CD4-positive, alpha-beta T cell treated with Interleukin-2 at 100 ng/mL for 4 hours (primary cell): Measurements from ENCODE around the gene SUB1.
"Not testable (repeated sequence)": the region's sequence is repeated elsewhere in the genome, so short reads cannot be mapped to it uniquely, and the experiment has no call there.

Experiments used
- DNase-seq: peaks from one replicate; pipeline ENCODE4 v3.0.0-alpha.2; 2020; ENCODE audit warnings: low spot score

SUB1 gene

DNA sequence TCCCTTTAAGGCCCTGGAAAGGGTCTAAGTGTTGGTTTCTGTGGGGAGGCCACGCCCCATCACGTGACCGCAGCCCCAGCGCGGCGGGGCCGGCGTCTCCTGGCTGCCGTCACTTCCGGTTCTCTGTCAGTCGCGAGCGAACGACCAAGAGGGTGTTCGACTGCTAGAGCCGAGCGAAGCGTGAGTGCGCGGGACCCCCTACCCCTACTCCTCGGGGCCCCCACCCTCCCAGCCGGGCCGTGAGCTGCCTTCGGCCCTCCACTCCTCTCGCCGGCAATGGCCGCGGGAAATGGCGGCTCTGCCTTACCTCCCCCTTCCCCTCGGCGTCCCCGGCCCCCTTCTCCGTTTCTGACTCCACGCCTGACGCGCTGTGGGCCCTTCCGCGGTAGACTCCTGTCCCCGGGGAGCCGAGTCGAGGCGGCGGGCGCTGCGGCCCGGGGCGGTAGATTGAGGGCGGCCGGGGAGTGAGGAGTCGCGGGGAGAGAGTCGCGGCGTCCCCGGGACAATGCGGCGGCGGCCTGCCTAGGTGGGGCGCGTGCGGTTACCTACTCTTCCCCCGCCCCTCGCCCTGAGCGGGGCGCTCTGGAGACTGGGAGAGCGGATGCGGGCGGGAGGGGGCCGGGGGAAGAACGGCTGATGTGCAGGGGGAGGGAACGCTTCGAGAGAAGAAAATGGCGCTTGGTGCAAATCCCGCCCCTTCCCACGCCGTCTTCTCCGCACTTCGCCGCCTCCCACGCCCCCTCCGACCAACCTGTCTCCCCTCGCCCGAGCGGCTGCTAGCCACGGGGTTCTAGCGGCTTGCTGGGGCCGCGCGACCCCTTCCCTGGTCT, at the start of gene SUB1:
Gene SUB1, plus strand, starts transcription at position 112 of the 830 bp plus-strand sequence. CDS start 2,956 bp downstream, outside the sequence.
- DNase-seq = peak; percentile 93

DNA sequence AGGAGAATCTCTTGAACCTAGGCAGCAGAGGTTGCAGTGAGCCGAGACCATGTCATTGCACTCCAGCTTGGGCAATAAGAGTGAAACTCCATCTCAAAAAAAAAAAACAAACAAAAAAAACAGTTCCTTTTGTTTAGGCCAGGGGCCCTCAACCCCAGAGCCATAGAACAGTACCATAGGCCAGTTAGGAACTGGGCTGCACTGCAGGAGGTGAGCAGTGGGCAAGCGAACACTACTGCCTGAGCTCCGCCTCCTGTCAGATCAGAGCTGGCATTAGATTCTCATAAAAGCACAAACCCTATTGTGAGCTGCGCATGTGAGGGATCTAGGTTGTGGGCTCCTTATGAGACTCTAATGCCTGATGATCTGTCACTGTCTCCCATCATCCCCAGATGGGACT, 49.1 kb upstream of the SUB1 start:
- DNase-seq = no peak

DNA sequence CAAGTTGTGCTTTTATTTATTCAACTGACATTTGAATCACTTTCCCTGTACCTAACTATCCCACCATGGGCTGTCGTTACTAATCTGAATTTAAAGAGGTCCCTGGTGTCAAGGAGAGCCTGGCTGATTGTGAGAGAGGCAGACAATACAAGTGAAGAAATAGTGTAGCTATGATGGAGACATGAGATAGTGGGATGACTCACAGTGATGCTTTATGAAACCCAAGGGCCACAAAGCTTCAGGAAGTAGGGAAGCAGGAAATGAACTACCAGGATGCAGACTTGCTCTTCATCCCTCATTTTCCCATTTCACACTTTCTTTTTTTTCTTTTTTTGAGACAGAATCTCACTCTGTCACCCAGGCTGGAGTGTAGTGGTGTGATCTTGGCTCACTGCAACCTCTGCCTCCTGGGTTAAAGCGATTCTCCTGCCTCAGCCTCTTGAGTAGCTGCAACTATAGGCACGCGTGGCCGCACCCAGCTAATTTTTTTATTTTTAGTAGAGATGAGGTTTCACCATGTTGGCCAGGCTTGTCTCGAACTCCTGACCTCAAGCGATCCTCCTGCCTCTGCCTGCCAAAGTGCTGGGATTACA, 47.8 kb upstream of the SUB1 start:
- DNase-seq = peak; percentile 40

DNA sequence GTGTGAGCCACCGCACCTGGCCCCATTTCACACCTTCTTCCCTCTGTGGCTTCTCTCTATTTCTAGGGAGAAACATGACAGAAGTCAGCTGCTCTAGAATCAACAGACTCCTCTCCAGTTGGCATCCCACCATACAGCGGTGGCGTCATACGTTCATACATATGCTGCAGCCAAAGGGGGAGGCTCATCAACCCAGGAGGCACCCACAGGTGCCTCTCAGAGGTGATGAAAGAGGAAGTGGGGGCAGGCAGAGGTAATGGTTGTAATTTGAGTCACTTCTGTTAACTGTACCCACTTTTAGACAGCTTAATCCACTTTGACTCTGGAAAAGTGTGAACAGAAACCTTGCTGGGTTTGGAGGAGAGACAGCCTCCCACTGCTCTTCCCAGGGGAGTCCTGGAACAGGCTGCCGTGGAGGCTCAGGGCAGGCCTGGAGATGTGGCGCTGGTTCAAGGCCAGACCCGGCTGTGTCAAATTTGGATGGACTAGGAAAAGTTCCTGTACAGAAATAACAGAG, 47.3 kb upstream of the SUB1 start:
- peak; percentile 55 for DNase-seq

DNA sequence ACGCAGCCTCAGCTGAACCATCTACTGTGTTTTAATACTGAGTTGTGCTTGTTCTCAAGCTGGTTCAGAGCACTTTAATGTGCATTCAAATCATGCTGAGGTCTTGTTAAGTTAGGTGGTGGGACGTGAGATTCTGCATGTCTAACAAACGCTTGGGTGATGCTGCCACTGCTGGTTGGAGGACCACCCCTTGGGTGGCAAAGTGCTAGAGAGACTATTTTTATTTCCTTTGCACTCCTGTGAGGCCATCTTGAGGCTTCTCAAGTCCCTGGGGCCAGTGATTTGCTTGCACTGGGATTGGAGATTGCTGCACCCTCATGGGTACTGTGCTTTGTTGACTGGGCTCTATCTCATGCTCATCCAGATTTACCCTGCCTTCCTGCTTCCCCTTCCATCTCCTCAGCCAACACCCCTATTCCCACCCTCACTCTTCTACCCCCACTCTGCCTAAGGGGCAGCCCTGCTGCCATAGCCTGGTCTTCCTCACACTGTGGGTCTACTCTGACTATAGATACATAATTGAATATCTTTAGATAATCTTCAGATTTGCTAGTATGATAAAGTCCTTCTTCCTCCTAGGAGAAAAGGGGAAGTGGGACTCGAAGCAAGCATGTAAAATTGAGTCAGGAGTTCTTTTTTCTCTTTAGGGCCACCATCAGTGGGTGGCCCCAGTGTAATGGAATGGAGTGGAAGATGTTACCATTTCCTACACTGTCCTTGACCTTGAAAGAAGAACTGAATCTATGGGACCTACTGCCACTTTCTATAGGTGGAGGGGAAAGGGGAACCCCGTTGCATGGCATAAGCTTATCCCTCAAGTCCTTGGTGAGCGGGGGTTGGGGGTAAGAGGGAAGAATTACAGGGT, 45.1 kb upstream of the SUB1 start:
- DNase-seq = no peak

DNA sequence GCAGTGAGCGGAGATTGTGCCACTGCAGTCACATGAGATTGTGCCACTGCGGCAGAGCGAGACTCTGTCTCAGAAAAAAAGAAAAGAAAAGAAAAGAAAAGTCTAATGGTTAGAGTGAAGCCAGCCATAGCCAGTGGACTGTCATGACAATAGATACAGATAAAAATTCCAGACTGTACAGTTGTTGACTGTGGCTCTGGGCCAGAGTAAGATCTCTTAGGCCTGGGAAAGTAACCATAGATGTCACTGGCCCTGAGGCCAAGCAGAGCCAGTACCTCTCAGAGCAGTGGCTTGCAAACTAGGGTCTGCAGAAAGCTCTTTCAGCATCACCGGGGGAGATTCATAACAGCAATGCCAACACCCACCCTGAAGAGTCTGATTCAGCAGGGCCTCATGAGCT, 44.1 kb upstream of the SUB1 start:
- DNase-seq = no peak

DNA sequence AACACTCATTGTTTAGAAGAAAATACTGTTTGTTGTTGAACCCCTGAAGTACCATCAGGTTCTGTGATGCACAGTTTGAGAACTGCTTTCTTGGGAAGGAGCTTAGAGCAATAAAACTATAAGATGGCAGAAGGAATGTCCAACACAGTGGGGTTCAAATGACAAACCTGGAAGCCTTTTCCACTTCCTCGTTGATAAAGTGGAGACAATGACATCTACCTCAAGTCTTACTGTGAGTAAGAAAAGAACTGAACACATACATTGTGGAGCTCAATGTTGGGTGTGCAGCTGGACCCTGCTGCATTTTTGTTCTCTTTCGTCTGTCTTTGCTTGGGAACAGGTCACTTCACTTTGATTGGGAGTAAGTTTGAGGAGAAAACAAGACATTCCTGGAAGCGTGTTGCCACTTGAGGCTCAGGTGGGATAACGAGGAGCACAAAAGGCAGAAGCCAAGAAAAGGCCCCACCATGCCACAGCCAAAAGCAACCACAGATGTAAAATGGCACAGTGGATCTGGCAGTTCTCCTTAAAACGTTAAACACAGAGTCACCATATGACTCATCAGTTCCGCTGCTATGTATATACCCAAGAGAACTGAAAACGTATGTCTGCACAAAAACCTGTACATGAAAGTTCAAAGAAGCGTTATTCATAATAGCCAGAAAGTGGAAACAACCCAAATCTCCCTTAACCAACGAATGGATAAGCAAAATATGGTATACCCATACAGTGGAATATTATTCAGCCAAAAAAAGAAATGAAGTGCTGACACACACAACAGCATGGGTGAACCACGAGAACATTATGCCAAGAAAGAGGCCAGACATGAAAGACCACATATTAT, 42.9 kb upstream of the SUB1 start:
- DNase-seq = peak; percentile 70

DNA sequence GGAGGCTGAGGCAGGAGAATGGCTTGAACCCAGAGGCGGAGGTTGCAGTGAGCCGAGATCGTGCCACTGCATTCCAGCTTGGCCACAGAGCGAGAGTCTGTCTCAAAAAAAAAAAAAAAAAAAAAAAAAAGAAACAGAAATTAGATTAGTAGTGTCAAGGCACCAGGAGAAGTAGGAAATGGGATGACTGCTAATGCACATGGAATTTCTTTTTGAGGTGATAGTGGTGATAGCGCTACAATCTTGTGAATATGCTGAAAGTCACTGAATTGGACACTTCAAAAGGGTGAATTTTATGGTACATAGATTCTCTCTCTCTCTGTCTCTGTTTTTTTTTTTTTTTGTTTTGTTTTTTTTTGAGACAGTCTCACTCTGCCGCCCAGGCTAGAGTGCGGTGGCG, 42.1 kb upstream of the SUB1 start:
- DNase-seq = no peak

DNA sequence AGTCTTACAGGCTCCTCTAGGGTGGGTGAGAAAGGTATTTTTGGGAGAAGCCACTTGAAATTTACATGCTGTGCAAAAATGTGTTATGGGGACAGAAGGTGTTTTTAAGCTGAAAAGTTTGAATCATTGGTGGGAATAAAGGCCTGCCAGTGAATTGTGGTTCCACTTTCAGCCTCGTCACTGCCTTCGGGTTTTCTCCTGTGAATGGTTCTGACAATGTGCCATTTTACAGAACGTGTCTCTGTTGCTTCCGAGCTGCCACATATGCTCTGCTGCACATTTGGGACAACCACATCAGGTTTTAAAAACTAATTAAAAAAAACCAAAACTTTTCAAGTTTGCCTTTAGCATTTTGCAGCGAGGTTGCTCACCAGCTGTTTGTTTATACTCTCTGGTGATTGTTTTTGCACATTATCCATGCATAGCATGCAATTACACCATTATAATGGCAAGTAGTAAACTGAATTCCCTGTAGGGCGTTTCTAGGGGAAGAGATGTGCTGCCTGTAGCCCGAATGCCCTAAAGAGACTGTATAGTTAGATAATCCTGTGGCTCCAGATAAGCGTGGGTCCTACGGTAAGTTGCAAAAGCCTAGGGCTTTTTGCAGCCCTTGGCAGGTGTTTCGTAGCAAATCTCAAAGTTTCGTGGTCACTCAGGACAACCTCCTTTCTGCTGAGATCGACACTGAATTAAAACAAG, 40.1 kb upstream of the SUB1 start:
- no peak for DNase-seq

DNA sequence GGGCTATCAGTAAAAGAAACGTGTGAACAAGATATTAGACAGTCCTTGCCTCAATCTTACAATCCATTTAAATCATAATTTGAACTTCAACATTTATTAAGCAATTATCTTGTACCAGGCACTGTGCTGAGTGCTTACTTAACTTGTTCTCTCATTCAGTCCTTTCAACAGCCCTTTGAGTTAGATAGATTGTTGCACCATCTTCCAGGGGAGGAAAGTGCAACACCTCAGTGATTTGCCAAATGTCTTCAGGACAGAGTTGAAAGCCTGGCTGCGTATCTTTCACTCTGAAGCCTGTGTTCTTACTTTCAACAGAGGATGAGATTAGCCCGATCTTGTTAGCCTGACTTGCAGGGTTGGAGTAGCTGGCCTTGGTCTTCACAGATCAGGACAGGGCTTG, 34.2 kb upstream of the SUB1 start:
- no peak for DNase-seq

DNA sequence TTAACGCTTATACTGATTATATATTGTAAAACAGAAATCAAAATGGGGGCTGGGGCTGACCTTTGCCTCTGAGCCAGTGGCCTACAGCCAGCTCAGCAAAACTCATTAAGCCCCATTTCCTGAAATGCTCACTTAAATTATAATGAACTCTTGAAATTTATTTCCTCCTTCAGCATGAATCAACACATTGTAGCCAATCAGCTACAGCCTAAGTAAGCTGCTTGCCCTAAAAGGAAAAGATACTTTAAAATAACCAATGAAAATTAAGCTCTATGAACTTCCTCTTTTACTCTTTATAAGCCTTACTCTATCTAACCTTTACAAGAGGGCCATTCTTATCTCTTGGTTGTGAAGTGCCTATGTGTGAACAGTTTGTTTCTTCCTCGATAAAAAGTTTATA, 33.5 kb upstream of the SUB1 start:
- DNase-seq = no peak

DNA sequence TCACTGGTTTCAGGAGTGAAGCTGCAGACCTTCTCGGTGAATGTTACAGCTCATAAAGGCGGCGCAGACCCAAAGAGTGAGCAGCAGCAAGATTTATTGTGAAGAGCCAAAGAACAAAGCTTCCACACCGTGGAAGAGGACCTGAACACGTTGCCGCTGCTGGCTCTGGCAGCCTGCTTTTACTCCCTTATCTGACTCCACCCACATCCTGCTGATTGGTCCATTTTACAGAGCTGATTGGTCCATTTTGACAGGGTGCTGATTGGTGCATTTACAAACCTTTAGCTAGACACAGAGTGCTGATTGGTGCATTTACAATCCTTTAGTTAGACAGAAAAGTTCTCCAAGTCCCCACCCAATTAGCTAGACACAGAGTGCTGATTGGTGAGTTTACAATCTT, 32.9 kb upstream of the SUB1 start:
- not testable (repeated sequence) for DNase-seq

DNA sequence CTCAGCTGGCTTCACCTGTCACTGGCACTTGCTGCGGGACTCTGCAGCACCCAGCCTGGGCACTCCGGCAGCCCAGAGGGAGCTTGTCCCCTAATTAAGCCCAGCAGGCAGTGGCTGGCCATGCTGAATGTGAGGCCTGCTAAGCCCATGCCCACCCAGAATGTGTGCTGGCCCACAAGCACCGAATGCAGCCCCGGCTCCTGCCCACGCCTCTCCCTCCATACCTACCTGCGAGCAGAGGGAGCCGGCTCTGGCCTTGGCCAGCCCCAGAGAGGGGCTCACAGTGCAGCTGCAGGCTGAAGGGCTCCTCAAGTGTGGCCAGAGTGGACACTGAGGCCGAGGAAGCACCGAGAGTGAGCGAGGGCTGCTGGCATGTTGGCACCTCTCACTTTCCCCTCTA, 32.4 kb upstream of the SUB1 start:
- no peak for DNase-seq

DNA sequence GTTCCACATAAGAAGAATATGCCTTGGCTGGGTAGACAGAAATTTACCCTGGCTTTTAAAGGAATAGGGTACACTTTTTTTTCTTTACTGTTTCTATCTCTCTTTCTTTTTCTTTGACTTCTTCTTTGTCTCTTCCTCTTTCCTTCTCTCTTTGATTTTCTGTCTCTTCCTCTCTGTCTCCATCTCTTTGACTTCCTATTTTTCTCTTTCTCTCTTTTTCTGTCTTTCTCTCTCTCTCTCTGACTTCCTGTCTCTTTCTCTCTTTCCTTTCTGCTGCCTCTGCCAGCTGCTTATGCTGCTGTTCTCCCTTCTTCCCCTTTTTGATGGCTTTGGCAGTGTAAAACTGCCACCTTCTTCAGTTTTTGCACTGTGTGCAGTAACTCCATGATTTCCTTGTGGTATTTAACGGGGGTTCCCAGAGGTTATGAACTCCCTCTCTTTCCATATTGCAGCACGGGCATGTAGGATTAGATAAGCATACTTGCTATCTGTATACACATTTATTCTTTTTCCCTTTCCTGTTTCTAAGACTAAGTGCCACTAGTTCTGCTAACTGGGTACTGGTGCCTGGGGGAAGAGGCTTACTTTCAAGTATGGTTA, 31.1 kb upstream of the SUB1 start:
- not testable (repeated sequence) for DNase-seq

DNA sequence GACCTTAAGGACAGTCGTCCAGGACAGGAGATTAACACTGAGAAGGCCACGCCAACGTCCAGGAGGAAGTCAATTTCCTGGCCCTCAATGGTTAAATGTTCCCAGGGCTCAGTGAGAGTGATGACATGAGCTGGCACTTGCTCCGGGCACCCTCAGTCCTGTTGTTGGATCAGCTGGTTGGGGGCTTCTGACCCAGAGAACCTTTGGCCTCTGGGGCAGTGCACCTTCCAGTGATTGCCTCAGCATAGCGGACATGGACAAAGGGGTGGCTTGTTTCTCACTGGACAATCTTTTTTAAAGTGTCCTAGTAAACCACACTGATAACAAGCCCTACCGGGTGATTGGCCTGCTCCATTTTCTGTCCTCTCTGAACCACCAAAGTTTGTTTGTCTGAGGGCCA, 28.8 kb upstream of the SUB1 start:
- DNase-seq = not testable (repeated sequence)

DNA sequence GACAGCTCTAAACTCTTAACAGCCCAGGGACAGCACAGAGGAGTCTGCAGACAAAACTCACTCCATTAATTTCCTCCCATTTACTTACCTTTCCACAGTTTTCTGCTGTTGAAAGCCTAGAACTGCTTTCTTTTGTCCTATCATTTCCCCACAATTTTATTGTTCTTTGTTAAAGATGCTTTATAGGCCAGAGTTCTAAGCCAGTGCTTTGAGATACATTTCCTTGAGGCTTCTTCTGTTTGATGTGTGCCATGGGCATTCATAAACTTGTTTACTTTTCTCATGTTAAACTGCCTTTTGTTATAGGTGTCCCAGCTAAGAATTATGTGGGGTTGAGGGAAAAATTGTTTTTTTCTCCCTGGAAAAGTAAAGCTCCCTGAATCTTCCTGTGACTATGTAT, 25.9 kb upstream of the SUB1 start:
- no peak for DNase-seq

DNA sequence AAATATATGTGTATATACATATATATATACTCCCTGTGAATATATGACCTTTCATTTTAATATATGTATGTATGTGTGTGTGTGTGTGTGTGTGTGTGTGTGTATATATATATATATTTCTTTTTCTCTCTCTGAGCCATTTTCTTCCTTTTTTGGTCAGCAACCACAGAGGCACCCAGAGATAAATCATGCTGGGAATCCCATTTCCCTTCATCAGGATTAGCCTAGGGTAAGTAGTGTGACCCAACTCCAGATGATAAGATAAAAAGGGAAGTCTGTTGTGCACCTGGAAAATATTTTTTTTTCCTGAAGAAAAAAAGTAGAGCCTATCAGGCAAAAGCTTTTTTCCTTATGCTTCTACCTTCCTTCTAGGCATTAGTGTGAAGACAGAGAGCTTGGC, 25.4 kb upstream of the SUB1 start:
- DNase-seq = no peak

DNA sequence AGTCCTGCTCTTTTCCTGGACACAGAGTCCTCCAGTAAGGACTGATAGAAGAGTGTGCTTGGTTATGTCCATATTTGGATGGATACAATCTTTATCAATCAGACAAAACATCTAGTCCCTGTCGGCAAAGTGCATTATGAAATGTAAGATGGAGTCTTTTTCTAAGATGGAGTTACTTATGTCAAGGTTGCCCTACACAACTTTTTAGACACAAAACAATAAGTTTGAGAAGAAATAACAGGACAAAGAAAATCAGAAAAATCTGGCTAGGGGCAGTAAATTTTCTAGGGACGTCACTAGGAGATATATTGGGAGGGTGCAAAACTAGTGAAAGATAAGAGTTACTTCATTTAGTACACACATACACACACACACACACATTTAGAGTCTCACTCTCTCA, 23.3 kb upstream of the SUB1 start:
- DNase-seq = no peak

DNA sequence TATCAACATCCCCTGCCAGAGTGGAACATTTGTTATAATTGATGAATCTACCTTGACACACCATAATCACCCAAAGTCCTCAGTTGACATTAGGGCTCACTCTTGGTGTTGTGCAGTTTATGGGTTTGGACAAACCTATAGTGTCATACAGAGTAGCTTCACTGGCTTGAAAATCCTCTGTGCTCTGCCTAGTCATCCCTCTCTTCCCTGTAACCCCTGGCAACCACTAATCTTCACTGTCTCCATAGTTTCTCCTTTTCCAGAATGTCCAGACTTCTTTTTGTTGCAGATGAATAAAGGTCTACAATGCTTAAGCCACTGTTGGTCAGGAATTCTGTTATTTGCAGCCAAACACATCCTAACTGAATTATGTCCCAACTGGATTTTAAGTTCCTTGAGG, 22.5 kb upstream of the SUB1 start:
- DNase-seq = no peak

DNA sequence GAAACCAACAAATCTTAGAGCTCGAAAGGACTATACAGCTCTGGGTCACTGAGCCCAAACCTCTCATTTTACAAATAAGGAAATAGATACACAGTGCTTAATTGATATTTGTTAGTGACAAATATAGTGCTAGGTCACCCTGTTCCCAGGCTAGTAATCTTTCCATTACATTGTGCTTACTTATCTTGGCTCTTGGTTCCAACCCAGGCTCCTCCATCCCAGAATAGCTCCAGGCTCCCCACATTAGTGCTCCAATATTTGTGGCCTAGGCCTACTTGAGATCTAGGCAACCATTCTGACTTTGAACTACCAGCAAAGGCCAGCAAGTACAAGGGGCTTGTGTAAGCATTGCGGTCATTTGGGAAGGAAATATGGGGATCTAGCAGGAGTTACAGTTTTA, 21.7 kb upstream of the SUB1 start:
- no peak for DNase-seq

DNA sequence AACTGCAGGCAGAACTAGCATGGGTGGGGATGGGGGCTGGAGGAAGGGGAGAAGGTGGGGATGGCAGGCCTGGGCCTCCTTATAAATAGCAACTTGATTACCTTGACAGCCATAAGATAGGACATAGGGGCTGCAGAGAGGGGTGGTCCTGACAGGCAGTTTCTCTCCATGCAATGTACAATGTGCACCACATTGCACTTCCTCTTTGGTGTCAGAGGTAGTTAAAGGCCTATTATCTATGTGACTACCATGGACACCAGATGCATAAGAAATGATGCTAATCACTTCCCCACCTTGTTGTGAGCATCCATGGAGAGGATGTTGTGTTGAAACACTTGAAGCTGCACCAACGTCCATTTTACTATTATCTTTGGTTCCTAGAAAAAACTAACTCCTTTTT, 20.2 kb upstream of the SUB1 start:
- DNase-seq = no peak
